Smooth muscle cell (in vitro differentiated cells): ENCODE data around the gene ACTG1. TPM values are rescaled to one million over a fixed set of nuclear protein-coding genes. Genes with fewer than 3 reads are reported as not detected.

Experiments
- DNase-seq: peaks from one replicate; lab custom pipeline; 2025; ENCODE audit not compliant: unreplicated experiment; lab: John Stamatoyannopoulos, UW
- H2AFZ ChIP-seq: fragments of 200-600 bp; sonication (generic); 2 replicates; pipeline ENCODE4 v1.6.0; 2016; ENCODE audit warnings: antibody characterized with exemption, low read depth, mild to moderate bottlenecking
- H3F3A ChIP-seq: fragments of 200-600 bp; sonication (generic); 2 replicates; pipeline ENCODE4 v1.6.0; 2017; ENCODE audit warnings: antibody characterized with exemption, low read depth
- H3K27ac ChIP-seq: fragments of 200-600 bp; sonication (generic); 2 replicates; pipeline ENCODE4 v1.5.1; 2016; ENCODE audit warnings: low read depth, mild to moderate bottlenecking
- H3K27me3 ChIP-seq: fragments of 200-600 bp; sonication (generic); 2 replicates; pipeline ENCODE4 v1.6.1; 2016; ENCODE audit warnings: low read depth, mild to moderate bottlenecking
- H3K36me3 ChIP-seq: fragments of 200-600 bp; sonication (generic); 2 replicates; pipeline ENCODE4 v1.5.1; 2016; ENCODE audit warnings: low read depth
- H3K4me1 ChIP-seq: fragments of 200-600 bp; sonication (generic); 2 replicates; pipeline ENCODE4 v1.5.1; 2016; ENCODE audit warnings: low read depth
- H3K4me2 ChIP-seq: fragments of 200-600 bp; sonication (generic); 2 replicates; pipeline ENCODE4 v1.6.0; 2016; ENCODE audit warnings: mild to moderate bottlenecking
- H3K4me3 ChIP-seq: fragments of 200-600 bp; sonication (generic); 2 replicates; pipeline ENCODE4 v1.5.1; 2016; ENCODE audit warnings: mild to moderate bottlenecking
- H3K79me2 ChIP-seq: fragments of 200-600 bp; sonication (generic); 2 replicates; pipeline ENCODE4 v1.6.0; 2016; ENCODE audit warnings: low read depth, mild to moderate bottlenecking
- H3K9ac ChIP-seq: fragments of 200-600 bp; sonication (generic); 2 replicates; pipeline ENCODE4 v1.6.0; 2016; ENCODE audit warnings: low read depth
- H3K9me3 ChIP-seq: fragments of 200-600 bp; sonication (generic); replicated peaks from 2 replicates; pipeline ENCODE4 v1.5.1; 2016; ENCODE audit warnings: low read depth
- H4K20me1 ChIP-seq: fragments of 200-600 bp; sonication (generic); 2 replicates; pipeline ENCODE4 v1.6.0; 2016; ENCODE audit warnings: low read depth
- WGBS: methylation state at CpG from one replicate; pipeline ENCODE4 v1.1.7; 2016; ENCODE audit warnings: low lambda C conversion rate; 5-methylcytosine and 5-hydroxymethylcytosine counted together
- polyA plus RNA-seq: library from polyadenylated mRNA; unstranded; fragments of >200 nt; fragmentation: Nextera tagmentation; extraction: Ambion mirVana; gene quantifications from 2 replicates; pipeline ENCODE4 v1.2.1, GENCODE V29; 2016
- total RNA-seq: library from RNA; depleted of rRNA; stranded (reverse); fragments of >200 nt; gene quantifications from 2 replicates; pipeline ENCODE4 v1.2.3, GENCODE V29; 2014
- TF ChIP-seq, protein P1 (sequence below): fragments of 200-600 bp; sonication (generic); IDR thresholded peaks from 2 replicates; pipeline ENCODE4 v1.5.1; 2017; ENCODE audit warnings: borderline replicate concordance, mild to moderate bottlenecking, antibody characterized with exemption; ENCODE audit not compliant: insufficient read depth, poor library complexity, severe bottlenecking

ACTG1 gene
- total and polyA plus RNA-seq, 2 experiments from 2014 or later: 5,332 to 6,793 TPM

DNA sequence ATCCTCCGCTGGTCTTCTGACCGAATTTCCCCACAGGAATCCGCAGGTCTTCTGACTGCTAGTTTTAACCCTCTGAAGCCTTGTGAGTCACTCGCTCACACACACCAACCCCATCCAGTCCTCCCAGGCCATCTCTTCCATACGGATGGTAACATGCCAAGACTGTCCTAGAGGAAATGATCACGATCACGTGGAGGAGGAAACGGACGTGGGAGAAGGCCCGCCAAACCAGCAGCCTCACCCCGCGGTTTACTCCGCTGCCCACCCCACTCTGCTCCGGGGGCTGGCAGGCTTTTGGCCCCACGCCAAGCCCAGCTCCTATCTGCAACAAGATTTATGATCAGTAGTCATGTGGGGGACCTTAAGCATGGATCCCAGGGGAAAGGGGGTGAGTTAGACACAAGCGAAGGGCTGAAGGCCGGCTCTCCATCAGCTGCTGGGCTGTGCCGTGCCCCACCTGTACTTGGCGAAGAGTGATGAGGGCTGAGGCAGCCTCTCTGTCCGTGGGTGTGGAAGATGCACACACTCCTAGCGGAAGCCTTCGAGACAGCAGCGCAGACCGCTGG, 41.1 kb upstream of the ACTG1 start:
- H3K9ac ChIP-seq: no peak overlapping the region
- WGBS: 68% methylated on average over 24 of the region's 24 CpGs
- no peak overlapping the region for H2AFZ ChIP-seq
- H3K4me2 ChIP-seq: peak overlapping the region; percentile 87
- H3K4me1 ChIP-seq: peaks cover 3% of the 10 kb centered on the region
- TF ChIP-seq, protein P1, sequence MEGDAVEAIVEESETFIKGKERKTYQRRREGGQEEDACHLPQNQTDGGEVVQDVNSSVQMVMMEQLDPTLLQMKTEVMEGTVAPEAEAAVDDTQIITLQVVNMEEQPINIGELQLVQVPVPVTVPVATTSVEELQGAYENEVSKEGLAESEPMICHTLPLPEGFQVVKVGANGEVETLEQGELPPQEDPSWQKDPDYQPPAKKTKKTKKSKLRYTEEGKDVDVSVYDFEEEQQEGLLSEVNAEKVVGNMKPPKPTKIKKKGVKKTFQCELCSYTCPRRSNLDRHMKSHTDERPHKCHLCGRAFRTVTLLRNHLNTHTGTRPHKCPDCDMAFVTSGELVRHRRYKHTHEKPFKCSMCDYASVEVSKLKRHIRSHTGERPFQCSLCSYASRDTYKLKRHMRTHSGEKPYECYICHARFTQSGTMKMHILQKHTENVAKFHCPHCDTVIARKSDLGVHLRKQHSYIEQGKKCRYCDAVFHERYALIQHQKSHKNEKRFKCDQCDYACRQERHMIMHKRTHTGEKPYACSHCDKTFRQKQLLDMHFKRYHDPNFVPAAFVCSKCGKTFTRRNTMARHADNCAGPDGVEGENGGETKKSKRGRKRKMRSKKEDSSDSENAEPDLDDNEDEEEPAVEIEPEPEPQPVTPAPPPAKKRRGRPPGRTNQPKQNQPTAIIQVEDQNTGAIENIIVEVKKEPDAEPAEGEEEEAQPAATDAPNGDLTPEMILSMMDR: no peak
- DNase-seq: no peak
- H3K36me3 ChIP-seq: no peaks in the 10 kb centered on the region
- H4K20me1 ChIP-seq: peaks cover 21% of the 10 kb centered on the region
- peak overlapping the region; percentile 61 for H3K27ac ChIP-seq
- H3K9me3 ChIP-seq: no peaks in the 10 kb centered on the region
- H3K27me3 ChIP-seq: no peaks in the 10 kb centered on the region
- H3F3A ChIP-seq: peaks cover 20% of the 10 kb centered on the region
- H3K79me2 ChIP-seq: peaks cover 14% of the 10 kb centered on the region
- peak overlapping the region; percentile 86 for H3K4me3 ChIP-seq

DNA sequence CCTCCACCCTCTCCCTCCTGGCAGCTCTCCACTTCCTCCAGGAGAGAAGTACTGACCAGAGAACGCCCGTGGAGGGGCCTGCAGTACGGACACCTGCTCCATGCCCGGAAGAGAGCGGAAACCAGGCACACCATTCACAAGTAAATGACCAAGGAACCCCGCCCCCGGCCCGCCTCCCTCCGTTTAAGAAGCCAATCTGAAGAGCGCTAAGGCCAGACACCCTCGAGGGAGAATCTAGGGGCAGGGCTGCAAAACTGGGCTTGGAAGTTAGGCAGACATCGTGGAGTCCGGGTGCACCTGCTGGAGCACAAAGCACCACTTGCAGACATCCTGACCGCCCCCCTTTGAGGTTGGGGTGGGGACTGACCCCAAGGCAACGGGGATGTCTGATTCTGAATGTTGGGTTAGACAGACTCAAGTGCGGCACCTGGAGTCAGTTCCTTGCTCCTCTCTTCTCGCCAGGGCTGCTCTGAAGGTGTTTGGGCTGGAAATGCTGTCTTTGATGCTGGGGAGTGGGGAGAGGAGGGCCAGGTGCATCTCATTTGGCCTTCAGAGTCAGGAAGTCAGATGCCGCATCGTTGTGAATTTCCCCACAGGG, 40.5 kb upstream of the ACTG1 start:
- H3K9ac ChIP-seq: peak overlapping the region; percentile 79

DNA sequence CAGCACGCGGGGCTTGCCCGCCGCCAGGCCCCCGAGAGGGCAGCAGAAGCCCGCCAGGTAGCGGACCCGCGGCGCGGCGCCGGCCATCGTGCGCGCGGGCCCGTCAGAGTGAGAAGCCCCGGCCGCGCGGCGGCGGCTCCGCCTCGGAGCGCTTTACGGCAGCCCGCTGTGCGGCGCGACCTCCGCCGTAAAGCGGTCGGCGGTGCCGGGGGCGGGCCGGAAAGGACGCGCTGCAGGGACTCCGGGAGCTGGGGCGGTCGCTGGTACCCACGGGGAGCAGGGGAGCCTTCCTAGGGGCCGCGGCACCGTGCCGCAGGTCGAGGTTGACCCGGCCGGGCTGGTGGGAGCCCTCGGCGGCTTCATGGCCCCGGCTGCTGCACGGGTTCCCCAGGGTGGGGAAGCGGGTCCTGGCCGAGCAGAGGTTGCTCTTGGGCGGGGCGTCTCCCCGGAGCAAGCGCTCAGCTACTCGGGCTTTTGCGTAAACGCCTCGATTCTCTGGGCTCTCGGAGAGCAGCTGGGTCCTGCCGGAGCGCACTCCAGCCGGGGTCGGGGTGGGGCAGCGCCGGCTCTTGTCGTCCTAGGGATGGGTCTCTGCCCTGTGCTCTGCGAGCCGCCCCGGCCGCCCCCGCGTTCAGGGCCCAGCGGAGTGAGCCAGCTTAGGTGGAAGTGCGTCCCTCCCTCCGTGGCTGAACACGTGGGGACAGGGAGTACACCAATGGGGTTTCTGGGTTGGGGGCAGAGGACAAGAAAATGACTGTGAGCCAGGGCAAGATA, 39.8 kb upstream of the ACTG1 start, which contains the start of gene FAAP100:
TSS of gene FAAP100 (minus strand) at position 110 of the 774 bp plus-strand sequence. CDS start at position 87, 23 bp downstream.
- TF ChIP-seq, protein P1: no peak
- peak; percentile 73 for DNase-seq
- Histone ChIP-seq H3F3A (peaks cover 20% of the 10 kb centered on the region), H2AFZ (no peak within 1 kb of the TSS), H3K36me3 (no peaks in the 10 kb centered on the region), H3K4me1 (peaks cover 3% of the 10 kb centered on the region), H3K27ac (peak within 1 kb of the TSS; percentile 61), H3K9me3 (no peaks in the 10 kb centered on the region), H3K27me3 (no peaks in the 10 kb centered on the region), H3K9ac (peak within 1 kb of the TSS; percentile 79), H4K20me1 (peaks cover 21% of the 10 kb centered on the region), H3K4me3 (peak within 1 kb of the TSS; percentile 86), H3K79me2 (peaks cover 14% of the 10 kb centered on the region), H3K4me2 (peak within 1 kb of the TSS; percentile 87)
- WGBS: 1% methylated on average over 64 of the region's 85 CpGs

More for the DNA sequence above, 40.5 kb upstream of the ACTG1 start:
- H4K20me1 ChIP-seq: peaks cover 21% of the 10 kb centered on the region
- peak overlapping the region; percentile 61 for H3K27ac ChIP-seq
- peaks cover 14% of the 10 kb centered on the region for H3K79me2 ChIP-seq
- peak overlapping the region; percentile 86 for H3K4me3 ChIP-seq
- no peaks in the 10 kb centered on the region for H3K36me3 ChIP-seq
- peaks cover 3% of the 10 kb centered on the region for H3K4me1 ChIP-seq
- TF ChIP-seq, protein P1: no peak
- no peaks in the 10 kb centered on the region for H3K27me3 ChIP-seq
- peak overlapping the region; percentile 87 for H3K4me2 ChIP-seq
- H3K9me3 ChIP-seq: no peaks in the 10 kb centered on the region
- peak; percentile 37 for DNase-seq
- WGBS: 6% methylated on average over 19 of the region's 19 CpGs
- no peak overlapping the region for H2AFZ ChIP-seq
- peaks cover 20% of the 10 kb centered on the region for H3F3A ChIP-seq
